ENCODE results near the gene C4orf50.
A peak's percentile ranks its signal among the peaks of the same experiment; 100 is the strongest.

C4orf50 gene

DNA sequence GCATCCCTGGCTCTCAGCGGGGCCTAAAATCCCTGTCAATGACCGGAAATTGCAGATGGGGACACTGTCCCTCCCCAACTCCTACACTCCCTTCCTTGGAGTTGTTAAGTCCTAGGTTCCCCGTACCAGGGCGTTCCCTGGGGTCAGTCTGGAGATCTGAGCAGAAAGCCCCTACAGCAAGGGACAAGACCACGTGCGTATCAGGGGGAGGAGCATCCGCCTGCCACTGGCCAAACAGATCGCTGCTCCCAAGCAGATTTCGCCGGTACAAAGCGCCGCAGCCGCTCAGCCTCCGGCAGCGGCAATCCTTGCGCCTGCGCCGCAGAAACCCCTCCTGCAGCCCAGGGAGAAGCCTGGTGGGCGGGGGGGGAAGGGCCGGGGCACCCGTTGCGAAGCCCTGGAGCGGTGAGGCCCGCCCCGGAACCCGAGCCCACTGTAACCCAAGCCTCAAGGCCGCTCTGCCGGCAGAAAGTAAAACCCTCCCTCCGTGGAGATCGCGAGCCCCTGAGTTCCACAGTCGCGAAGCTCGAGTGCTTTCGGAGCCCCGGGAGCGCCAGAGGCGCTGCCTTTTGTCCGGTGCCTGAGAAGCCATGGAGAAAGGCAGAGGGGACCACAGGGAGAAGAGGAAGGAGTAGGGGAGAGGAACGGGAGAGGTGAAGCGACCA, 128.0 kb downstream of the C4orf50 start:
- DNase-seq (ENCODE audit: low read depth, low spot score) = peak; percentile 85

DNA sequence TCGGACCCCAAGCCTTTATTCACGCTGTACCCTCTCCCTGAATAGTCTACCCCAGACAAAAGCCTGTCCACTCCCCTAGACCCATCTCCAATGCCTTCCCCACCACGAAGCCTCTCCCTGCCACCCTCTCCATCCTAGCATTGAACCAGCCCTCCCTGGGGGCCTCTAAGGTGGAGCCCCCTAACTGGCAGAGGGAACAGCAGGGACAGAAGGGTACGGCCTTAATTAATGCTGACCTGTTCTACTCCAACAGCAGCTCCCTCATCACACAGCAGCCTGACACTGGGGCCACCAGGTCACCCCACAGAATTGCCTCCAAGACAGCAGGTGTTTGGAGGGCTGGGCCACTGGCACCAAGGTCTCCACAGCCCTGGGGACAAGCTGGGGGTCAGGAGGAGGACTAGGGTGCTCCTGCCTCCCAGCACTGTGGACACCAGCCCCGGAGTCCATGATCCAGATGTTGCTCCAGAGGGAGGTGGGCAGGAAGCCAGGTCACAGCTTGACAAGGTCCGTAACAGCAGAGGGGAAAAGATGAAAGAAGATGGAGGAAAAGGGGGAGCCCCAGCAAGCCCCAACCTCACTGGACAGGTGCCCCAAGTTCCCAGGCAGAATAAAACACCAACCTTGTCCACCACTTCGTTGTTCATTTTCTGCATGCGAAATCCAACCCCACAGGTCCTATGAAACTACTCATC, 129.1 kb downstream of the C4orf50 start:
- no peak for DNase-seq (ENCODE audit: low read depth, low spot score)

GRCh38 chr4:5888222-5889001, 129.8 kb downstream of the C4orf50 start:
- DNase-seq (ENCODE audit: low read depth, low spot score) = peak; percentile 79

- DNase-seq (ENCODE audit: low read depth, low spot score) = peak; percentile 64
Measured at GRCh38 chr4:5887361-5888221, 130.6 kb downstream of the C4orf50 start.

- no peak for DNase-seq (ENCODE audit: low read depth, low spot score)
Measured at GRCh38 chr4:5887011-5887360, 131.2 kb downstream of the C4orf50 start.

GRCh38 chr4:5885733-5886132, 132.5 kb downstream of the C4orf50 start:
- no peak for DNase-seq (ENCODE audit: low read depth, low spot score)

- no peak for DNase-seq (ENCODE audit: low read depth, low spot score)
Measured at GRCh38 chr4:5884796-5885195, 133.4 kb downstream of the C4orf50 start.

GRCh38 chr4:5883916-5884315, 134.3 kb downstream of the C4orf50 start:
- no peak for DNase-seq (ENCODE audit: low read depth, low spot score)

DNA sequence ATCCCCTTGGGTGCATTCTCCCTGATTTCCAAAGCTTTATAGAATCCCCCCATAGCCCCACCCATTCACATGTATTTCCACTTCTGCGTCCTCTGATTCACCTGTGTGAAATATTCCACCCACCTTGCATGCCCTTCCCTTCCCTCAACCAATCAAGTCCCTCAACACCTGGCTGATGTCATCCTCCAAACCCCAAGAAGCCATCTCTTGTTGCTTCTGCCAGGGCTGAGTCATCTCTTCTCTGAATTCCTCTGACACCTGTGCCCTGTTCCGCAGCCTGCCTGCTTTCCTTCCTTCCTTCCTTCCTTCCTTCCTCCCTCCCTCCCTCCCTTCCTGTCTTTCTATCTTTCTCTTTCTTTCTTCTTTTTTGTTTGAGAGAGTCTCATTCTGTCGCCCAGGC, 135.3 kb downstream of the C4orf50 start:
- no peak for DNase-seq (ENCODE audit: low read depth, low spot score)

GRCh38 chr4:5881340-5881739, 136.9 kb downstream of the C4orf50 start:
- peak; percentile 45 for DNase-seq (ENCODE audit: low read depth, low spot score)

DNA sequence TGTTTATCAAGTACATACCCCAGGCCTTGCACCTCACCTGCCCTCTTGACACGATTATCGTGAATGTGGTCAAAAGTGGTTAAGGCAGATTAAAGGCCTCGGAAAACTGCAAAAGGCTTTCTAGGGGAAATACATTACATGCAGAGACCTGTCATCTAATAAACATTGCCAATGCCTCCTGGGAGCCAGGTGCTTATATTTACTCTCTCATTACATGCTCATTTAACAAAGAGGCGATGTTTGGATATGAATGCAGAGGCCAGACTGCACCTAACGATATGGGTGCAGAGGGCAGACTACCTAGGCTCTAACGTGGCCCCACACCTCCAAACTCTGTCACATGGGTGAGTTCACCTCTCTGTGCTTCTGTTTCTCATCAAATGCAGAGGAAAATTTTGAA, 139.9 kb downstream of the C4orf50 start:
- DNase-seq (ENCODE audit: low read depth, low spot score) = no peak

- DNase-seq (ENCODE audit: low read depth, low spot score) = no peak
Measured at GRCh38 chr4:5877392-5877791, 140.8 kb downstream of the C4orf50 start.

DNA sequence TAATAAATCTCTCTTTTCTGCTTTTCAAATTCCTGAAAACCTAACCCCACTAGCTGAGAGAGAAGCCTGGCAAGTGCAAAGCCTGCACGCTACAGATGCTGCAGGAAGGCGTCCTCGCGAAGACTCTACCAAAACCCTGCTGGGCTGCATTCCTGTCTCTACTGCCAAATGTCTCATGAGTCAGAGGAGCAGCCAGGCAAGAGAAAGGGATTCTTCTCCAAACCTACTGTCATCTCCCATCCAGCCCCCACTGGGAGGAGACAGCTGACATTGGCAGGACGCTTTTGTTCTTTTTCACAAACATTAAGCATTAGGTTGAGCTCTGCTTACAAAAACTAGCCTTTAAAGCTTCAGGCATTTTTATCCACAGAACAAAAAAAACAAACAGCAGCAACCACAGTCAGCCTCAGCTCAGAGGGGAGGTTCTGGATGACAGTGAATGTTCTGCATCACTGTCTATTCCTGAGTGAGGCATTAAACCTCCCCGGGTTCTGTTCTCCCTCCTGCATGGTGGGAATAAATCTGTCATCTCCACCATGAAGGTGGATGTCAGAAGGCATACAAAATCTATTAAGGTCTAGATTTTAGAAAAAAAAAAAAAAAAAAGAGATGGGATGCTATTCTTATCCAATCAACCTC, 143.3 kb downstream of the C4orf50 start:
- DNase-seq (ENCODE audit: low read depth, low spot score) = peak; percentile 66

DNA sequence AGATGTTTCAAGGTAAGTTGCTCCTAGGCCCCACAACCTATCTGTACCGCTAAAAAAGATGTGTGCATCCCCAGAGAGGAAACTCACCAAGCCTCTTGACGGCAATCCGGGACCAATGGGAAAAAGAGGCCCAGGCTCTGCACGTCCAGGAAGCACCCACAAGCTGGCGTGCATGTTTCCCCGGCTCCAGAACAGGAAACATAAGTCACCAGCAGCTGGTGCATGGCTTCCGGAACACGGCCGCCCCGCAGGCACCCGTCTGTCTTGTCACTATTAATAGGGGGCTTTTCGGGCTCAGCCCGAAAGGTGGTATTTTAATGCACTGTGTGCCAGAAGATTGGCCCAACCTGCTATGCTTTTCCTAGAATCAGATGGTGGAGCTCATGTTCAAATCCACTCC, 147.5 kb downstream of the C4orf50 start:
- DNase-seq (ENCODE audit: low read depth, low spot score) = no peak

- no peak for DNase-seq (ENCODE audit: low read depth, low spot score)
Measured at GRCh38 chr4:5869966-5870619, 148.1 kb downstream of the C4orf50 start.

DNA sequence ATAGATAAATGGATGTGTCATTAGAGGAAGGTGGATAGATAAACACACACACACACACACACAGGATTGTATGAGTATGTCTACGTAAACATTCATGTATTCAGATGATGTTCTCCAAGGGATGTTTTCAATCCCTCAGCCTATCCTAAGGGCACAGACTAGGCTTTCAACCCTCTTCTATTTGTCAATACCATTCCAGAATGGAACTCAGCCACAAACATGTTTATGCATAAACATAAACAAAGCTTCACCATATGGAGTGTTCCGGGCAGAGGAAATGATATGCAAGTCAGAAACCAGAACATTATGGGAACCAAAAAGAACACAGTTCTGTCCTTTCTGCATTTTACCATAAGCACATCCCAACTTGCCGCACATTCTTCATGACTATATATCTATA, 150.4 kb downstream of the C4orf50 start:
- DNase-seq (ENCODE audit: low read depth, low spot score) = no peak

DNA sequence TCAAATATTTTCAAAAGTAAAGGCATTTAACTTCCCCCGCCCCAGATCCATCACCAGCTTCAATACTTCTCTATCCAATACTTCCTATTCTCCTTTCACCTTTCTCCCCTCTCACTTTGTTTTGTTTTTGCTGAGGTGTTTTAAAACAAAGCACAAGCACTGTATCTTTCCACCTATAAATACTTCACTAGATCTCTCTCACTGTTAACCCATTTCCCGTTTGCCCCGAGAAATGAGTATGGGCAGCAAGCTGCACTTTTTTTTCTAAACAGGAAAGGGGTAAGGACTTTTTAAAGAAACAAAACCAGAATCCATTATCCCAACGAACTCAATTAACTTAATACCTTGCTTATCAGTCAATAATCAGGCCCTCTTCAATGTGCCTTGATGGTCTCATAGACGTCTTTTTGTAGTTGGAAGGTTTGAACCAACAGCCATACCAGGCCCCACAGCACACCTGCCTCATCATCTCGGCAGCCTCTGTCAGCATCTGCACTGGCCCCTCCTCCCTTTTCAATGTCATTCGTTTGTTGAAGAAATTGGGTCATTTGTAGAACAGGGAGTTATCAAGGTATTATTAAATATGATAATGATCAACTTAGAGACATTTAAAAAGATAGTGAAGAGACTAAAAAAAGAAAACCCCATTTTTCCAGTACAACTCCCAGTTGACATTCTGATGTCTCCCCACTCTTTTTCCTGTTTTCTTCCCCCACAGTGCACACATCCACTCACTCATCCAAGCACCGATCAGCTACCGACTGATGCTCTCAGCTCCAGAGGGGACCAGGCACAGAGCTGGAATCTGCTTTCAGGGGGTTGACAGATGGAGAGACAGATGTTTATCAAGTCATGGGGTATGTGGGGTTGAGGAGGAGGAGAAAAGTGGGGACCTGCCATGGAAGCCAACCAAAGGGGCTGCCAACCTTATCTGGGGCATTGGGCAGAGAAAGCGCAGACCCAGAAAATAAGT, 151.1 kb downstream of the C4orf50 start:
- DNase-seq (ENCODE audit: low read depth, low spot score) = no peak

DNA sequence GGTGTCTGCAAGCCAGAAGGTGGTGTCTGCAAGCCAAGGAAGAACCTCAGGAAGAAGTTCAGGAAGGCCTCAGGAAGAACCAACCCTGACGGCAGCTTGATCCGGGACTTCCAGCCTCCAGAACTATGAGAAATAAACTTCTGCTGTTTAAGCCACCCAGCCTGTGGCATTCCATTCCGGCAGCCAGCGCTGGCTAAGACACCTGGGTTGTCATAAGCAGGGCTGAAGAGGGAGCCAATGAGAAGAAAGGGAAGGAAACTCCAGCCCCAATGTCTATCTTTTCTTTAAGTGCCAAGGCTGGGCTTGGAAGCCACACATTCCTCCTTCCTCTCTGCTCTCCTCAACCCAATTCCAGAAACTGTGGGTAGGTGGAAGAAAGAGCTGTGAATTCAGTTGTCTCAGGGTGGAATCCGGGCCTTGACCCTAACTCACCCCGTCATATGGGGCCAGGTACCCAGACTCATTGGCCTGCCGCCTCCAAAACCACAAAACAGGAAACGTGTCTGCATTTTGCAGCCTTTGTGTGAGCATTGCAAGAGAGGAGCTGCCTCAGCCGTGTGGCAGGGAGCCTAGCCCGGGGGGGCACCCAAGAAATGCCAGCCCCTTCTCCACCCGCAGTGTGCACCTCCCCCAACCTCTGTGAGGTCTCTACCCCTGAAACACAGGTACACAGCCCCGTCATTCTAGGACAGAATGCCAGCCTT, 152.2 kb downstream of the C4orf50 start:
- DNase-seq (ENCODE audit: low read depth, low spot score) = peak; percentile 45

Measured in astrocyte of the hippocampus (primary cell).